ENCODE data around the gene NF1. TPM values are rescaled to one million over a fixed set of nuclear protein-coding genes. Genes with fewer than 3 reads are reported as not detected.
A peak's percentile ranks its signal among the peaks of the same experiment; 100 is the strongest.
"Not testable (repeated sequence)": the region's sequence is repeated elsewhere in the genome, so short reads cannot be mapped to it uniquely, and the experiment has no call there.

NF1 gene
- total and polyA plus RNA-seq, 2 experiments from 2014 or later = 8.4 to 45.9 TPM

GRCh38 chr17:31089471-31089870 is 5.3 kb upstream of the NF1 start:
- Histone ChIP-seq H3K27ac (no peak overlapping the region), H3K36me3 (replicated peaks; ENCODE audit: insufficient read depth, low read depth) (no peaks in the 10 kb centered on the region), H3K4me1 (ENCODE audit: insufficient read depth) (no peaks in the 10 kb centered on the region), H3K4me3 (no peak overlapping the region), H4K20me1 (ENCODE audit: insufficient read depth, poor library complexity, severe bottlenecking) (no peaks in the 10 kb centered on the region), H3K79me2 (no peaks in the 10 kb centered on the region), H2AFZ (no peak overlapping the region), H3K4me2 (no peak overlapping the region), H3K27me3 (no peaks in the 10 kb centered on the region), H3K9me3 (ENCODE audit: low read depth) (no peaks in the 10 kb centered on the region), H3K9me2 (replicated peaks; ENCODE audit: insufficient read depth) (no peaks in the 10 kb centered on the region)
- TF ChIP-seq EZH2phosphoT487 (IDR thresholded peaks at IDR 0.05; ENCODE audit: low read depth, severe bottlenecking, unreplicated experiment) = no peak
- TF ChIP-seq, protein P1, sequence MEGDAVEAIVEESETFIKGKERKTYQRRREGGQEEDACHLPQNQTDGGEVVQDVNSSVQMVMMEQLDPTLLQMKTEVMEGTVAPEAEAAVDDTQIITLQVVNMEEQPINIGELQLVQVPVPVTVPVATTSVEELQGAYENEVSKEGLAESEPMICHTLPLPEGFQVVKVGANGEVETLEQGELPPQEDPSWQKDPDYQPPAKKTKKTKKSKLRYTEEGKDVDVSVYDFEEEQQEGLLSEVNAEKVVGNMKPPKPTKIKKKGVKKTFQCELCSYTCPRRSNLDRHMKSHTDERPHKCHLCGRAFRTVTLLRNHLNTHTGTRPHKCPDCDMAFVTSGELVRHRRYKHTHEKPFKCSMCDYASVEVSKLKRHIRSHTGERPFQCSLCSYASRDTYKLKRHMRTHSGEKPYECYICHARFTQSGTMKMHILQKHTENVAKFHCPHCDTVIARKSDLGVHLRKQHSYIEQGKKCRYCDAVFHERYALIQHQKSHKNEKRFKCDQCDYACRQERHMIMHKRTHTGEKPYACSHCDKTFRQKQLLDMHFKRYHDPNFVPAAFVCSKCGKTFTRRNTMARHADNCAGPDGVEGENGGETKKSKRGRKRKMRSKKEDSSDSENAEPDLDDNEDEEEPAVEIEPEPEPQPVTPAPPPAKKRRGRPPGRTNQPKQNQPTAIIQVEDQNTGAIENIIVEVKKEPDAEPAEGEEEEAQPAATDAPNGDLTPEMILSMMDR (IDR thresholded peaks at IDR 0.05; ENCODE audit: poor library complexity) = no peak
- TF ChIP-seq EZH2 (IDR thresholded peaks at IDR 0.05; ENCODE audit: borderline replicate concordance) = no peak
- DNase-seq (ENCODE audit: low spot score) = no peak
- WGBS (ENCODE audit: low lambda C conversion rate, missing lambda C conversion rate) = 90% methylated on average over 3 of the region's 3 CpGs

- not testable (repeated sequence) for H3K27ac ChIP-seq; H3K9me2 ChIP-seq (replicated peaks; ENCODE audit: insufficient read depth); H3K4me3 ChIP-seq; H3K4me2 ChIP-seq; H4K20me1 ChIP-seq (ENCODE audit: insufficient read depth, poor library complexity, severe bottlenecking); H3K27me3 ChIP-seq; H3K36me3 ChIP-seq (replicated peaks; ENCODE audit: insufficient read depth, low read depth); H3K9me3 ChIP-seq (ENCODE audit: low read depth); H3K79me2 ChIP-seq; H3K4me1 ChIP-seq (ENCODE audit: insufficient read depth); DNase-seq (ENCODE audit: low spot score); H2AFZ ChIP-seq
- WGBS (ENCODE audit: low lambda C conversion rate, missing lambda C conversion rate) = 93% methylated on average over 3 of the region's 3 CpGs
These were observed 4.1 kb upstream of the NF1 start for GRCh38 chr17:31090650-31091049.

- no peak overlapping the region for H3K4me2 ChIP-seq
- no peak overlapping the region for H3K4me3 ChIP-seq
- H3K27ac ChIP-seq = no peak overlapping the region
- WGBS (ENCODE audit: low lambda C conversion rate, missing lambda C conversion rate) = 90% methylated on average over 1 of the region's 1 CpG
- peaks cover 24% of the 10 kb centered on the region for H3K79me2 ChIP-seq
- H3K9me2 ChIP-seq (replicated peaks; ENCODE audit: insufficient read depth) = no peaks in the 10 kb centered on the region
- H3K36me3 ChIP-seq (replicated peaks; ENCODE audit: insufficient read depth, low read depth) = no peaks in the 10 kb centered on the region
- no peak for TF ChIP-seq EZH2phosphoT487 (IDR thresholded peaks at IDR 0.05; ENCODE audit: low read depth, severe bottlenecking, unreplicated experiment)
- TF ChIP-seq, protein P1 (IDR thresholded peaks at IDR 0.05; ENCODE audit: poor library complexity) = no peak
- no peak for DNase-seq (ENCODE audit: low spot score)
- peaks cover 10% of the 10 kb centered on the region for H3K4me1 ChIP-seq (ENCODE audit: insufficient read depth)
- H2AFZ ChIP-seq = no peak overlapping the region
- H3K9me3 ChIP-seq (ENCODE audit: low read depth) = no peaks in the 10 kb centered on the region
- H4K20me1 ChIP-seq (ENCODE audit: insufficient read depth, poor library complexity, severe bottlenecking) = peaks cover 5% of the 10 kb centered on the region
- H3K27me3 ChIP-seq = no peaks in the 10 kb centered on the region
These were observed 2.2 kb upstream of the NF1 start for GRCh38 chr17:31092475-31093064.

DNA sequence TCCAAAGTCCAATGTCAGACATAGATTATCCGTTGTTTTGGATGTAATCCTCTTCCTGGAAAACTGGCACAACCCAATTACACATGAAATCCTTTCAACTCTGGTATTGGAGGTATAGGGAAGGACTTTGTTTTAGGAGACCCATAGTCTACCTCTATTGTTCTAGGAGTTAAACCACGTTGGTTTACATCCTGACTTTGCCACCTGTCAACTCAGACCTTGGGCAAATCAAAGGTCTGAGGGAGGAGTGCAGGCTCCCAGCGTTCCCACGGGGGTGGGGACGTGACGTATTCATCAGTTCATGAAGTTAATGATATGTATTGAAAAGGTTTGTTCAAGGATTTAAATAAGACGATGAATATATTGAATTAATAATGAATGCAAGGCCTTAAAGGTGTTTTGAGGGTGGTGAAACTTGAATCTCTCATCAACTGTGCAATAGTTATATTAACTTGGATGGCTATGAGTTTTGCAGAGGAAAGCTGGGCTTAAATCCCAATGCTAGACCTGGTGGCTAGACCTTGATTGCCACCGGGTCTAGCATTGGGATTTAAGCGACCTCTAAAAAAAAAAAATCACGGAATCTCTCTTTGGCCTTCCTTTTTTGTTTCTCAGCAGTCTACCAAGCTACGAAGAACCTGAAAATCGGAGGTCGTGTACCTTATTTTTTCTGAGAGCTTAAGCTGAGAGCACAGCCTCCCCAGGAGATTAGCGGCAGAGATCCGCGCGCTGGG is 744 bp upstream of the NF1 start:
- peak overlapping the region; percentile 100 for H3K27ac ChIP-seq
- peak overlapping the region; percentile 67 for H2AFZ ChIP-seq
- peaks cover 10% of the 10 kb centered on the region for H3K4me1 ChIP-seq (ENCODE audit: insufficient read depth)
- H3K4me3 ChIP-seq = peak overlapping the region; percentile 30
- H3K4me2 ChIP-seq = peak overlapping the region; percentile 78
- peaks cover 14% of the 10 kb centered on the region for H4K20me1 ChIP-seq (ENCODE audit: insufficient read depth, poor library complexity, severe bottlenecking)
- H3K9me3 ChIP-seq (ENCODE audit: low read depth) = no peaks in the 10 kb centered on the region
- no peaks in the 10 kb centered on the region for H3K36me3 ChIP-seq (replicated peaks; ENCODE audit: insufficient read depth, low read depth)
- 27% methylated on average over 17 of the region's 17 CpGs for WGBS (ENCODE audit: low lambda C conversion rate, missing lambda C conversion rate)
- no peaks in the 10 kb centered on the region for H3K9me2 ChIP-seq (replicated peaks; ENCODE audit: insufficient read depth)
- TF ChIP-seq EZH2 (IDR thresholded peaks at IDR 0.05; ENCODE audit: borderline replicate concordance) (no peak), EZH2phosphoT487 (IDR thresholded peaks at IDR 0.05; ENCODE audit: low read depth, severe bottlenecking, unreplicated experiment) (no peak)
- TF ChIP-seq, protein P1 (IDR thresholded peaks at IDR 0.05; ENCODE audit: poor library complexity) = no peak
- H3K79me2 ChIP-seq = peaks cover 39% of the 10 kb centered on the region
- DNase-seq (ENCODE audit: low spot score) = peak; percentile 23
- H3K27me3 ChIP-seq = no peaks in the 10 kb centered on the region
